MM.1S (cell line): ENCODE results near the gene CAND2.

Experiments used
- DNase-seq: peaks from one replicate; pipeline ENCODE4 v3.0.0-alpha.2; 2015
- H2AFZ ChIP-seq: fragments of 300-600 bp; sonication (generic); 2 replicates; pipeline ENCODE4 v1.6.0; 2016; ENCODE audit warnings: antibody characterized with exemption, low read length
- H3F3A ChIP-seq: fragments of 300-600 bp; sonication (generic); 2 replicates; pipeline ENCODE4 v1.6.1; 2016; ENCODE audit warnings: mild to moderate bottlenecking, antibody characterized with exemption, low read length, moderate library complexity, mixed read lengths; ENCODE audit not compliant: insufficient read depth
- H3K27ac ChIP-seq: fragments of 300-600 bp; sonication (generic); 2 replicates; pipeline ENCODE4 v1.5.1; 2016; ENCODE audit warnings: mild to moderate bottlenecking, low read length
- H3K27me3 ChIP-seq: fragments of 300-600 bp; sonication (generic); replicated peaks from 2 replicates; pipeline ENCODE4 v1.6.0; 2016; ENCODE audit warnings: low read length; ENCODE audit not compliant: insufficient read depth
- H3K36me3 ChIP-seq: fragments of 300-600 bp; sonication (generic); replicated peaks from 2 replicates; pipeline ENCODE4 v1.6.1; 2016; ENCODE audit warnings: mild to moderate bottlenecking, low read length, mixed read lengths; ENCODE audit not compliant: insufficient read depth
- H3K4me1 ChIP-seq: fragments of 300-600 bp; sonication (generic); 2 replicates; pipeline ENCODE4 v1.6.1; 2016; ENCODE audit warnings: low read length, mixed read lengths
- H3K4me2 ChIP-seq: fragments of 300-600 bp; sonication (generic); 2 replicates; pipeline ENCODE4 v1.6.0; 2016; ENCODE audit warnings: low read depth, low read length
- H3K4me3 ChIP-seq: fragments of 300-600 bp; sonication (generic); 2 replicates; pipeline ENCODE4 v1.5.1; 2016; ENCODE audit warnings: low read length, mixed read lengths
- H3K79me2 ChIP-seq: fragments of 300-600 bp; sonication (generic); 2 replicates; pipeline ENCODE4 v1.6.1; 2016; ENCODE audit warnings: mixed run types, low read length, mixed read lengths
- H3K9ac ChIP-seq: fragments of 300-600 bp; sonication (generic); 2 replicates; pipeline ENCODE4 v1.6.1; 2016; ENCODE audit warnings: low read length, mixed read lengths
- H3K9me2 ChIP-seq: fragments of 300-600 bp; sonication (generic); replicated peaks from 2 replicates; pipeline ENCODE4 v1.6.1; 2016; ENCODE audit warnings: mild to moderate bottlenecking, low read length, mixed read lengths; ENCODE audit not compliant: insufficient read depth
- H3K9me3 ChIP-seq: fragments of 300-600 bp; sonication (generic); replicated peaks from 2 replicates; pipeline ENCODE4 v1.6.1; 2016; ENCODE audit warnings: mild to moderate bottlenecking, low read length, mixed read lengths; ENCODE audit not compliant: insufficient read depth
- H4K20me1 ChIP-seq: fragments of 300-600 bp; sonication (generic); 2 replicates; pipeline ENCODE4 v1.6.1; 2016; ENCODE audit warnings: mild to moderate bottlenecking, low read length, moderate library complexity, mixed read lengths; ENCODE audit not compliant: insufficient read depth
- CTCF ChIP-seq: fragments of 300-600 bp; sonication (generic); IDR thresholded peaks from 2 replicates; pipeline ENCODE4 v1.5.1; 2016; ENCODE audit warnings: antibody characterized with exemption, low read length, mixed read lengths
- EZH2 ChIP-seq: fragments of 300-600 bp; sonication (generic); optimal IDR thresholded peaks from 2 replicates; pipeline ENCODE3; 2017; ENCODE audit warnings: low read depth, mild to moderate bottlenecking, antibody characterized with exemption, low read length, mixed read lengths
- EZH2phosphoT487 ChIP-seq: fragments of 300-600 bp; sonication (generic); IDR thresholded peaks from 2 replicates; pipeline ENCODE4 v1.6.1; 2018; ENCODE audit warnings: antibody characterized with exemption, low read length

CAND2 gene

GRCh38 chr3:12758025-12758781, 38.3 kb upstream of the CAND2 start:
- Histone ChIP-seq H3K79me2 (no peaks in the 10 kb centered on the region), H3K36me3 (no peaks in the 10 kb centered on the region), H2AFZ (peak overlapping the region; percentile 69), H3K4me1 (no peaks in the 10 kb centered on the region), H3K27me3 (no peaks in the 10 kb centered on the region), H3K9me3 (no peaks in the 10 kb centered on the region), H3F3A (no peaks in the 10 kb centered on the region), H3K9ac (peak overlapping the region; percentile 14; the same call in 1 of the 2 replicates), H3K4me2 (peak overlapping the region; percentile 33; the same call in 1 of the 2 replicates), H3K9me2 (no peaks in the 10 kb centered on the region), H3K4me3 (no peak overlapping the region), H4K20me1 (no peaks in the 10 kb centered on the region), H3K27ac (peak overlapping the region; percentile 25; the same call in 1 of the 2 replicates)
- DNase-seq, result peak; percentile 19
- TF ChIP-seq CTCF (no peak), EZH2phosphoT487 (no peak), EZH2 (no peak)

- peak within 1 kb of the TSS; percentile 69 for H2AFZ ChIP-seq
- no peaks in the 10 kb centered on the region for H4K20me1 ChIP-seq
- no peaks in the 10 kb centered on the region for H3K36me3 ChIP-seq
- no peaks in the 10 kb centered on the region for H3F3A ChIP-seq
- H3K4me2 ChIP-seq, result peak within 1 kb of the TSS; percentile 33; the same call in 1 of the 2 replicates
- H3K79me2 ChIP-seq, result no peaks in the 10 kb centered on the region
- no peaks in the 10 kb centered on the region for H3K9me2 ChIP-seq
- H3K4me1 ChIP-seq, result no peaks in the 10 kb centered on the region
- H3K9me3 ChIP-seq, result no peaks in the 10 kb centered on the region
- TF ChIP-seq EZH2phosphoT487 (no peak), EZH2 (no peak), CTCF (no peak)
- peak within 1 kb of the TSS; percentile 25; the same call in 1 of the 2 replicates for H3K27ac ChIP-seq
- DNase-seq, result no peak
- H3K4me3 ChIP-seq, result no peak within 1 kb of the TSS
- H3K9ac ChIP-seq, result peak within 1 kb of the TSS; percentile 14; the same call in 1 of the 2 replicates
- no peaks in the 10 kb centered on the region for H3K27me3 ChIP-seq
These were observed 37.3 kb upstream of the CAND2 start, which contains the start of gene TMEM40 for GRCh38 chr3:12759097-12759679. TMEM40 (minus strand) TSS chr3:12759259; CDS start chr3:12749832, 9,427 bp downstream.

- H3K4me2 ChIP-seq, result no peak overlapping the region
- no peaks in the 10 kb centered on the region for H3K4me1 ChIP-seq
- no peaks in the 10 kb centered on the region for H3K36me3 ChIP-seq
- H3K4me3 ChIP-seq, result no peak overlapping the region
- H2AFZ ChIP-seq, result no peak overlapping the region
- no peak overlapping the region for H3K9ac ChIP-seq
- H4K20me1 ChIP-seq, result no peaks in the 10 kb centered on the region
- H3K9me3 ChIP-seq, result no peaks in the 10 kb centered on the region
- H3K9me2 ChIP-seq, result no peaks in the 10 kb centered on the region
- no peaks in the 10 kb centered on the region for H3K79me2 ChIP-seq
- DNase-seq, result no peak
- H3K27me3 ChIP-seq, result no peaks in the 10 kb centered on the region
- no peak overlapping the region for H3K27ac ChIP-seq
- H3F3A ChIP-seq, result no peaks in the 10 kb centered on the region
- TF ChIP-seq EZH2phosphoT487 (no peak), EZH2 (no peak), CTCF (no peak)
These were observed 36.6 kb upstream of the CAND2 start for GRCh38 chr3:12759693-12760565.
